ENCODE results near the gene TTYH2.

Gene TTYH2

DNA sequence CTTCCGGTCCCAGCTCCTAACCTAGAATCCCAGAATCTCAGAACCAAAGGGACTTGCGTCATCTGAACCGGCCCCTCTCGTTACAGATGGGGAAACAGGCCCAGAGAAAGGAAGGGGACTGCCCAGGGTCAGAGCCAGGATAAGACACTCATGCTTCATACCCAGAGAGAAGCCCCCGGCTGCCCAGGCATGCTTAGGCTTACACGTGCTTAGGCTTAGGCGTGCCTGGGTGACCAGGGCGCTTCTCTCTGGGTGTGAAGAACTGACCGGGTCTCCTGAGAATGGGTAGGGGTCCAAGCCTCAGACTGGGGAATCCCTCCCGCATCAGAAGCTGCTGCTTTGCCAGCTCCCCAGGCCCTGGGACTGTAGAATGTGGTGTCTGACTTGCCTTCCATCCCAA lies 30.8 kb downstream of the TTYH2 start:
- TF ChIP-seq, protein P1, sequence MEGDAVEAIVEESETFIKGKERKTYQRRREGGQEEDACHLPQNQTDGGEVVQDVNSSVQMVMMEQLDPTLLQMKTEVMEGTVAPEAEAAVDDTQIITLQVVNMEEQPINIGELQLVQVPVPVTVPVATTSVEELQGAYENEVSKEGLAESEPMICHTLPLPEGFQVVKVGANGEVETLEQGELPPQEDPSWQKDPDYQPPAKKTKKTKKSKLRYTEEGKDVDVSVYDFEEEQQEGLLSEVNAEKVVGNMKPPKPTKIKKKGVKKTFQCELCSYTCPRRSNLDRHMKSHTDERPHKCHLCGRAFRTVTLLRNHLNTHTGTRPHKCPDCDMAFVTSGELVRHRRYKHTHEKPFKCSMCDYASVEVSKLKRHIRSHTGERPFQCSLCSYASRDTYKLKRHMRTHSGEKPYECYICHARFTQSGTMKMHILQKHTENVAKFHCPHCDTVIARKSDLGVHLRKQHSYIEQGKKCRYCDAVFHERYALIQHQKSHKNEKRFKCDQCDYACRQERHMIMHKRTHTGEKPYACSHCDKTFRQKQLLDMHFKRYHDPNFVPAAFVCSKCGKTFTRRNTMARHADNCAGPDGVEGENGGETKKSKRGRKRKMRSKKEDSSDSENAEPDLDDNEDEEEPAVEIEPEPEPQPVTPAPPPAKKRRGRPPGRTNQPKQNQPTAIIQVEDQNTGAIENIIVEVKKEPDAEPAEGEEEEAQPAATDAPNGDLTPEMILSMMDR (conservative IDR thresholded peaks at IDR 0.05; ENCODE audit: low read length): no peak
- no peak overlapping the region for H3K4me3 ChIP-seq (ENCODE audit: low read length)
- DNase-seq (ENCODE audit: low read depth): no peak

- TF ChIP-seq, protein P1 (conservative IDR thresholded peaks at IDR 0.05; ENCODE audit: low read length): no peak
- DNase-seq (ENCODE audit: low read depth): no peak
- H3K4me3 ChIP-seq (ENCODE audit: low read length): no peak overlapping the region
Measured at GRCh38 chr17:74244548-74244947, 31.2 kb downstream of the TTYH2 start.

DNA sequence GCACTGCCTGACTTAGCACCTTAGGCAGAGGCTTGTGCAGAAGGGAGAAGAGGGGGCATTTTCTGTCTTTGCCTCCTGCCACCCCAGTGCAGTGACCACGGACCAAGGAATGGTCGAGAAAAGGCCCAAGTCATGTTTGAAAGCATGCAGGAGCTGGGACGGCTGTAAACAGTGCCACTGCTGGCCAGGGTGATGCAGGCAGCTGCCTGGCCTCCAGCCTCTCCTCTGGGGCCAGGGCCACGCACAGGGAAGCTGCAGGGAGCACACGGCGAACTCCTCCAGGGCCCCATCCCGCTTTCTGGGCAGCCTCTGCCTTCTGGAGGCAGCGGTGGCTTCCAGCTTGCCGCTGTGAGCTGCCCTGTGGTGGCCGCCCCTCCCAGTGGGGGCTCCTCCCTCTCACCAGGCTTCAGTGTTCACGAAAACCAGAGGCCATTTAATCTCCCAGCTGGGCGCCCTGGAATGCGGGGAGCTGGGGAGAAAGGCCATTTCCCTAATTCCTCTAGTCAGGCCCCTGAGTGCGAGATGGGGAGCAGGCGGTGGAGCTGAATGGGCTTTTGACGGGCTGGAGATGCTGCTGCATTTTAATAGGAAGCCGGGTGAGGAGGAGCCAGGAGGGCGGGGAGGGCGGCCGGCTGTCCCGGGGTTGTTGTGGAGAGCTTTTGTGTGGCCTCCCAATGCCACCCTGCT lies 31.9 kb downstream of the TTYH2 start:
- no peak for DNase-seq (ENCODE audit: low read depth)
- TF ChIP-seq, protein P1 (conservative IDR thresholded peaks at IDR 0.05; ENCODE audit: low read length): no peak
- H3K4me3 ChIP-seq (ENCODE audit: low read length): no peak overlapping the region

GRCh38 chr17:74245871-74246270 lies 32.5 kb downstream of the TTYH2 start:
- H3K4me3 ChIP-seq (ENCODE audit: low read length): no peak overlapping the region
- TF ChIP-seq, protein P1 (conservative IDR thresholded peaks at IDR 0.05; ENCODE audit: low read length): no peak
- DNase-seq (ENCODE audit: low read depth): no peak

DNA sequence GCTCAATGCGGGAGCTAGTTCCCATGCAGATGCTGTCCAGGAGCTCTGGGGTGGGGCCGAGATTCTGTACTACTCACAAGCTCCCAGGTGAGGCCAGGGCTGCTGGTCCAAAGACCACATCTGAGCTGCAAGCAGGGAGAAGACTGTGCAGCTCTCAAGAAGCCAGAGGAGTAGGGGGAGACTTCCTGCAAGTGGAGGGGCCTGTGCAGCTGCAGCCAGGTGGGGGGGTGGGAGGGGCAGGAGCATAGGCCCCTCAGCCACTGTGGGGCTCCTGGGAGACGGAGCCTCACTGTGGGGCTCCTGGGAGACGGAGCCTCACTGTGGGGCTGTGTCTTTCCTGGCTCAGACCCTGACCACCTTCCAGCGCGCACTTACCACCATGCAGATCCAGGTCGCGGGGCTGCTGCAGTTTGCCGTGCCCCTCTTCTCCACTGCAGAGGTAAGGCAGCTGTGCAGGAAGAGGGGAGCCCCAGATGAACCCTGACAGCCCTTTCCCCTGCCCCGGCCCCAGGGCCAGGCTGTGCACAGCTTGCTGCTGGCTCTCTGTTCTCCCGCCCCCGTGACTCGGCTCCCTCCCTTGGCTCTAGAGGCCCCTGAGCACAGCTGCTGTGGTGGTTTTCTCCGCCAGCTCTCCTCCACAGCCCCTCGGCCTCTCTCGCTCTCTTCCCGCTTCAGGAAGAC lies 36.4 kb downstream of the TTYH2 start:
- DNase-seq (ENCODE audit: low read depth): no peak
- H3K4me3 ChIP-seq (ENCODE audit: low read length): no peak overlapping the region
- TF ChIP-seq, protein P1 (conservative IDR thresholded peaks at IDR 0.05; ENCODE audit: low read length): no peak

GRCh38 chr17:74250324-74250995 lies 37.1 kb downstream of the TTYH2 start:
- TF ChIP-seq, protein P1 (conservative IDR thresholded peaks at IDR 0.05; ENCODE audit: low read length): no peak
- no peak for DNase-seq (ENCODE audit: low read depth)
- no peak overlapping the region for H3K4me3 ChIP-seq (ENCODE audit: low read length)

All from AG10803 (cell line).